IMR-90 (cell line): ENCODE measurements around the gene NACC2. TPM values are rescaled to one million over a fixed set of nuclear protein-coding genes. Genes with fewer than 3 reads are reported as not detected.

Source experiments
- ATAC-seq: fragments of 200-7000 bp; cut with Tn5 transposase; 2 replicates; pipeline ENCODE4 v1.9.1; 2020; ENCODE audit warnings: low read depth, mild to moderate bottlenecking, moderate library complexity
- BruUV-seq: library from RNA; stranded (reverse); fragments of 400-500 nt; replicated peaks from 2 replicates; lab custom pipeline; 2021; lab: Mats Ljungman, UMichigan
- CTCF ChIA-PET: fragments of 300-600 bp; formaldehyde crosslinking; extraction: SDS; loops from one replicate; lab custom pipeline; 2021; ENCODE audit warnings: antibody characterized with exemption; lab: Yijun Ruan, JAX
- POLR2A ChIA-PET: fragments of 300-600 bp; sonication (Branson Sonifier 250); formaldehyde crosslinking; loops from one replicate; lab custom pipeline; 2022; ENCODE audit warnings: antibody characterized with exemption; ENCODE audit not compliant: unreplicated experiment; lab: Charles Lee
- DNase-seq: peaks from one replicate; pipeline ENCODE4 v3.0.0; 2013
- H2AFZ ChIP-seq: replicated peaks from 2 replicates; pipeline ENCODE3; 2013; ENCODE audit warnings: low read length, mild to moderate bottlenecking; ENCODE audit not compliant: poor library complexity
- H2AK5ac ChIP-seq: 2 replicates; pipeline ENCODE4 v1.6.1; 2013; ENCODE audit warnings: low read depth, low read length, inconsistent platforms
- H2AK9ac ChIP-seq: replicated peaks from 2 replicates; pipeline ENCODE3; 2013; ENCODE audit warnings: mild to moderate bottlenecking, low read depth, low read length, moderate library complexity; ENCODE audit not compliant: poor library complexity
- H2BK120ac ChIP-seq: 2 replicates; pipeline ENCODE4 v1.6.1; 2013; ENCODE audit warnings: low read depth, low read length, inconsistent platforms
- H2BK15ac ChIP-seq: 3 replicates; pipeline ENCODE4 v1.6.1; 2013; ENCODE audit warnings: low read depth, low read length, inconsistent platforms
- H2BK20ac ChIP-seq: 2 replicates; pipeline ENCODE4 v1.6.1; 2013; ENCODE audit warnings: low read depth, mild to moderate bottlenecking, inconsistent platforms, low read length, moderate library complexity
- H2BK5ac ChIP-seq: 2 replicates; pipeline ENCODE4 v1.6.1; 2013; ENCODE audit warnings: mild to moderate bottlenecking, low read depth, low read length, inconsistent platforms; ENCODE audit not compliant: poor library complexity, severe bottlenecking
- H3K14ac ChIP-seq: replicated peaks from 2 replicates; pipeline ENCODE4 v1.6.1; 2013; ENCODE audit warnings: low read depth, low read length, inconsistent platforms
- H3K18ac ChIP-seq: 2 replicates; pipeline ENCODE4 v1.6.1; 2013; ENCODE audit warnings: low read depth, low read length, control low read depth
- H3K23ac ChIP-seq: 2 replicates; pipeline ENCODE4 v1.6.1; 2013; ENCODE audit warnings: low read depth, low read length, inconsistent platforms
- H3K27ac ChIP-seq: 2 replicates; pipeline ENCODE4 v1.5.1; 2013; ENCODE audit warnings: mild to moderate bottlenecking, control low read depth, low read length; ENCODE audit not compliant: insufficient read depth
- H3K27me3 ChIP-seq: 2 replicates; pipeline ENCODE4 v1.6.1; 2013; ENCODE audit warnings: low read length; ENCODE audit not compliant: control insufficient read depth, insufficient read depth
- H3K36me3 ChIP-seq: 2 replicates; pipeline ENCODE4 v1.6.1; 2013; ENCODE audit warnings: low read length, mixed read lengths; ENCODE audit not compliant: control insufficient read depth, insufficient read depth
- H3K4ac ChIP-seq: 2 replicates; pipeline ENCODE4 v1.6.1; 2013; ENCODE audit warnings: low read depth, low read length, inconsistent platforms
- H3K4me1 ChIP-seq: 2 replicates; pipeline ENCODE4 v1.6.1; 2013; ENCODE audit warnings: low read length, mixed read lengths; ENCODE audit not compliant: control insufficient read depth, insufficient read depth
- H3K4me2 ChIP-seq: 2 replicates; pipeline ENCODE4 v1.6.1; 2013; ENCODE audit warnings: low read depth, mild to moderate bottlenecking, control low read depth, low read length, moderate library complexity
- H3K4me3 ChIP-seq: 2 replicates; pipeline ENCODE4 v1.5.1; 2013; ENCODE audit warnings: low read depth, mild to moderate bottlenecking, control low read depth, low read length, moderate library complexity; ENCODE audit not compliant: insufficient read depth
- H3K56ac ChIP-seq: 2 replicates; pipeline ENCODE4 v1.6.1; 2013; ENCODE audit warnings: low read length, inconsistent platforms; ENCODE audit not compliant: insufficient read depth; ENCODE audit errors: extremely low read depth
- H3K79me1 ChIP-seq, 2 experiments: 2 replicates each; pipeline ENCODE4 v1.6.1; 2013; ENCODE audit warnings: low read length in 2 of 2, inconsistent platforms in 1 of 2, low read depth in 1 of 2
- H3K9ac ChIP-seq: 2 replicates; pipeline ENCODE4 v1.6.1; 2013; ENCODE audit warnings: low read depth, low read length, control low read depth
- H3K9me1 ChIP-seq: 2 replicates; pipeline ENCODE4 v1.6.1; 2013; ENCODE audit warnings: low read length, inconsistent platforms; ENCODE audit not compliant: insufficient read depth
- H3K9me3 ChIP-seq: 2 replicates; pipeline ENCODE4 v1.6.1; 2013; ENCODE audit warnings: low read length; ENCODE audit not compliant: control insufficient read depth, insufficient read depth
- H4K20me1 ChIP-seq: 2 replicates; pipeline ENCODE4 v1.6.1; 2013; ENCODE audit warnings: low read length, inconsistent platforms; ENCODE audit not compliant: insufficient read depth
- H4K5ac ChIP-seq: 2 replicates; pipeline ENCODE4 v1.6.1; 2013; ENCODE audit warnings: mild to moderate bottlenecking, low read depth, low read length, control low read depth
- H4K8ac ChIP-seq, 2 experiments: 2 replicates each; pipeline ENCODE4 v1.6.1; 2013; ENCODE audit warnings: low read depth in 2 of 2, low read length in 2 of 2, control low read depth in 1 of 2, inconsistent platforms in 1 of 2
- H4K91ac ChIP-seq: 2 replicates; pipeline ENCODE4 v1.6.1; 2013; ENCODE audit warnings: low read depth, low read length, inconsistent platforms; ENCODE audit not compliant: insufficient read depth
- CHD1 ChIP-seq: IDR thresholded peaks from 2 replicates; pipeline ENCODE4 v1.6.1; 2012; ENCODE audit warnings: low read depth, low read length, improper control_type of control experiment
- FOS ChIP-seq: fragments of 150-350 bp; IDR thresholded peaks from 2 replicates; pipeline ENCODE4 v1.6.1; 2016; ENCODE audit warnings: low read depth, low read length
- MAFK ChIP-seq: IDR thresholded peaks from 2 replicates; pipeline ENCODE4 v1.6.1; 2012; ENCODE audit warnings: low read depth, low read length, improper control_type of control experiment
- SMC3 ChIP-seq: fragments of 150-350 bp; IDR thresholded peaks from 2 replicates; pipeline ENCODE4 v1.6.1; 2016; ENCODE audit warnings: low read depth, mild to moderate bottlenecking, antibody characterized with exemption, low read length, moderate library complexity
- USF2 ChIP-seq: fragments of 150-350 bp; IDR thresholded peaks from 2 replicates; pipeline ENCODE4 v1.6.1; 2017; ENCODE audit warnings: mild to moderate bottlenecking, antibody characterized with exemption, low read length, low read depth
- WGBS, 2 experiments: methylation state at CpG; one replicate each; pipeline versions ENCODE4 v1.1.5 to v1.1.7; 2013; ENCODE audit warnings: missing lambda C conversion rate in 2 of 2; ENCODE audit not compliant: insufficient read length in 1 of 2; ENCODE audit errors: extremely low coverage in 2 of 2; 5-methylcytosine and 5-hydroxymethylcytosine counted together
- dilution Hi-C: fragments of 300-500 bp; cut with HindIII; formaldehyde crosslinking; loops from one replicate; pipeline ENCODE4 v1.14.3; 2018; ENCODE audit warnings: low sequenced_read_pairs; ENCODE audit not compliant: unreplicated experiment
- in situ Hi-C: fragments of 300-500 bp; cut with MboI; formaldehyde crosslinking; loops from 3 replicates; pipeline ENCODE4 v1.14.3; 2019; ENCODE audit warnings: low sequenced_read_pairs, inconsistent platforms, mixed read lengths
- intact Hi-C: fragments of 100-400 bp; cut with micrococcal nuclease; formaldehyde crosslinking; loops from 2 replicates; pipeline ENCODE4 v1.10.0; 2022
- polyA plus RNA-seq, 3 experiments: library from polyadenylated mRNA; depleted of rRNA; stranded (reverse); fragments of >200 nt; gene quantifications; 2 replicates each; pipeline ENCODE4 v1.2.3, GENCODE V29; 2012; ENCODE audit warnings: low replicate concordance in 1 of 3
- total RNA-seq: library from RNA; depleted of rRNA; stranded (reverse); fragments of >200 nt; gene quantifications from 2 replicates; pipeline ENCODE4 v1.2.3, GENCODE V29; 2012

NACC2 gene
- total and polyA plus RNA-seq, 2 of the 4 experiments (the other 2 are of a cell fraction): 7.9 to 19.0 TPM

GRCh38 chr9:136060671-136061371, 34.3 kb downstream of the NACC2 start:
- H3K27me3 ChIP-seq: no peaks in the 10 kb centered on the region
- WGBS, 2 experiments: 93% methylated on average over 6 of the region's 19 CpGs; no CpG with 5 or more reads in 1 of the 2 experiments
- H2AFZ ChIP-seq: peak overlapping the region; percentile 18
- no peak overlapping the region for H2BK5ac ChIP-seq
- H3K27ac ChIP-seq: peak overlapping the region; percentile 27; the same call in 1 of the 2 replicates
- H3K36me3 ChIP-seq: no peaks in the 10 kb centered on the region; the same call in 1 of the 2 replicates
- peak overlapping the region; percentile 27; the same call in 1 of the 2 replicates for H3K4ac ChIP-seq
- dilution Hi-C loops: no loop called here
- H3K4me2 ChIP-seq: no peak overlapping the region; the same call in 1 of the 2 replicates
- H3K18ac ChIP-seq: peak overlapping the region; percentile 38; the same call in 1 of the 2 replicates
- no peak for ATAC-seq
- POLR2A ChIA-PET: no interaction called here
- in situ Hi-C loops: no loop called here
- H4K20me1 ChIP-seq: peaks cover 91% of the 10 kb centered on the region
- H3K79me1 ChIP-seq: peaks cover 35 to 92% of the 10 kb centered on the region in 2 experiments
- no peak for DNase-seq
- CTCF ChIA-PET: no interaction called here
- H3K4me1 ChIP-seq: peaks cover 25% of the 10 kb centered on the region
- no TSS peak for BruUV-seq
- H4K91ac ChIP-seq: no peak overlapping the region
- no peak overlapping the region for H3K56ac ChIP-seq
- peak overlapping the region; percentile 16; the same call in 1 of the 2 replicates for H2AK5ac ChIP-seq
- H4K8ac ChIP-seq: 0 out of 4 replicates have a peak overlapping the region, but pooled peaks of 1 of the 2 experiments have one; percentile 9
- intact Hi-C loops: no loop called here
- no peak overlapping the region for H2BK120ac ChIP-seq
- TF ChIP-seq FOS (no peak), SMC3 (no peak), MAFK (no peak), USF2 (no peak), CHD1 (no peak)
- no peak overlapping the region for H3K23ac ChIP-seq
- H4K5ac ChIP-seq: no peak overlapping the region
- H3K9me3 ChIP-seq: no peaks in the 10 kb centered on the region
- peak overlapping the region; percentile 33 for H2AK9ac ChIP-seq
- peaks cover 16% of the 10 kb centered on the region for H3K9me1 ChIP-seq
- H3K9ac ChIP-seq: no peak overlapping the region
- no peak overlapping the region for H3K4me3 ChIP-seq
- no peak overlapping the region for H2BK20ac ChIP-seq
- no peak overlapping the region for H2BK15ac ChIP-seq
- no peak overlapping the region; the same call in 1 of the 2 replicates for H3K14ac ChIP-seq
